Left forelimb (tissue), 1 donor: ENCODE measurements around the gene ERC2.

Experiments
- DNase-seq: peaks from one replicate; pipeline ENCODE4 v3.0.0-alpha.2; 2018; ENCODE audit warnings: low spot score

ERC2 gene

DNA sequence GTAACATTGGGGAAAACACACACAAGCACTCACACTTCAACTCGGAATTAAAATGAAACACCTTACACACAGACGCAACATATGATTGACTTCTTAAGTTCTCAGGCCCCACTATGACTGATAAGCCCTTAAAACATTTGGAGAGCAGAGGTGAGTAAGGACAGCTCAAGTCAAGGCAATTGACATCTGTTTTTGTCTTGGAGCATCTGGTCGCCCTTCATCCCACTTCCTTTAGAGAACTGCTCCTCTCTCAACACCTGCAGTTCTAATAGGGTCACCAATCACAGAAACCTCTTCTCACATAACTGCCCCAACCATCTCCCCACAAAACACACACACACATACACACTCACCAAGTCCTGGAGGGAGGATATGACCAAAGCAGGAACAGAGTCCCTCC is 43.4 kb downstream of the ERC2 start:
- no peak for DNase-seq

DNA sequence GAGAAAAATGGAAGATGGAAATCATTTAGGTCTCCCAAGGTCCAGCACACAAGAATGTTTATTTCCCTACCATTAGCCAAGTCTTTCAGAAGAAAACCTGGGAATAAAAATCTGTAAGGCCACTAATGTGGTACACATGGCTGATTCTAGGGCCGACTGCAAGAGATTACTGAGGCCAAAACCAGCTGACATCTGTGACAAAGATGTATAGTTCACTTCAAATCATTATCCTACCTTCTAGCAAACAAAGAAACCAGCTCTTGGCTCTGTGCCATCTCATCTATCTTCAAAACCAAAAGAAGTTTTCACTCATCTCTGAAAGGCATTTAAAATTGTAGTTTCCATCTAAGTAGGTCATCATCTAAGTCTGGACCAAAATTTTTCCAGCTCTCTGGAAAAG is 43.9 kb downstream of the ERC2 start:
- no peak for DNase-seq

DNA sequence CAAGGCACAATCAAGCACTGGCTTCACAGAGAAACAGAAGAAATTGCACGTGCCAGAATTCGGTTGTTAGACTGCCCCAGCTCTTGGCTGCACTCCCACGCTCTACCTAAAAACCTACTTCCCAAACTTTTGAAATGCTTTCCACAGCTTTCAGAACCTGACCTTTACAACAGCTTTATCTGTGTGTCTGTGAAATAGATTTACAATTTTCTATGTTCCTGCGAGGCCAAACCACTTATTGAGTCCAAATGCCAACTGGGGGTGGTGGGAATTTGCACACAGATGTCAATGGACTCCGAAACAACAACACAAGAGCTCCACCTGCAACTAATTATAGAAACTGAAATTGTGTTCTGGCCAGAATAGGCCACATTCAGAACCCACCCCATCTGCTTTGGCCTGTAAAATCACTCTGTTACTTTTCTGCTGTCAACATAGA is 44.6 kb downstream of the ERC2 start:
- no peak for DNase-seq

DNA sequence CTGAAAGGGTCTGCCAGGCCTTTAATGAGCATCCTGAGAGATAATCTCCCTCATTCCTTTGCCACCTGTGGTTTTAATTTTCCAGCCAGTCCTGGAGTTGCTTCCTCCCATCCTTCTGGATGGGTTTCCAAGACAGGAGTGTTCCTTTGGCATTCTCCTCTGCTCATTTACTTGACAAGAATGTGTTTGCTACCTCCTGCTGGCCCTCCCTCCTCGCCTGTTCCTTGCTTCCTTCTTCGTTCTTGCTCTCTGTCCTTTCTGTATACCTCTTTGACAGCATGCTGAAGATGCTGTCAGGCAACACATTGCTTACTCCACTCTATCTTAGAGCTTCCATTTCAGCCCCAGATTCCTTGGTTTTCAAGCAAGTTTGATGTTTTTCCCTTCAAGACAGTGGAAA is 46.0 kb downstream of the ERC2 start:
- DNase-seq = no peak

DNA sequence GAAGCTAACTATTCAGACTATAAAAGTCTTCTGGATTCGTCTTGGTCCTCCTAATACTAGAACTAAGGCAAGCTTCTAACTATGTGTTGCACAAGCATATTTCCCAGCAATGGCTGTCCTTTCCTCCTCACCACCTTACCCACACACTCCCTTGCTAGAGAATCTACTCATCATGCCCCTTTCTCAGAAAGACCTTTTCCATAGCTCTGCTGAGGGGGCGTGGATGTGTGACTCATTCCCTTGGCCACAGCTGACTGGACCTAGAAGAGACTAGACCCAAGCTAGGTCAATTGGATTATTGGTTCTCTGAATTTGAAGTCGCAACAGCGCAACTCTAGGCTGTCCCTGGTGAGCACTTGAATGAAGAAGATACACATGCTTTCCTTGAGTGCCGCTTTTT is 47.1 kb downstream of the ERC2 start:
- DNase-seq = no peak

DNA sequence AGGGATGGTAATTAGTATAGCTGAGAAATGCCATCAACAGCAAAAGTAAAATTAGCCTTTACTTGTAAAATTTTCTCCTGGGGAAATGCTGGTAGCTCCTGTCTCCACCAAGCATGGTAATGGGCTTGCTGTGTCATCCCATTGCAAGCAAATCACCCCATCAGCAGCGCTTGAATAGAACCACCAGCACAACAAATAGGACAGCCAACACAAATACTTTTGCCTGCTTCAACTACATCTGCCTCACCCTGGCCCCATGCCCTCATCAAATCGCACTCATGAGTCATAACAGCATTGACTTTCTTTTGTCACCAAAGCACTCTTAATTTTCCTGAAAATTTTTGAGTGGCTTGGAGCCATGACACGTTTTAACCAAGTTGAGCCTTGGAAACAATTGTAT is 52.6 kb downstream of the ERC2 start:
- DNase-seq = no peak

DNA sequence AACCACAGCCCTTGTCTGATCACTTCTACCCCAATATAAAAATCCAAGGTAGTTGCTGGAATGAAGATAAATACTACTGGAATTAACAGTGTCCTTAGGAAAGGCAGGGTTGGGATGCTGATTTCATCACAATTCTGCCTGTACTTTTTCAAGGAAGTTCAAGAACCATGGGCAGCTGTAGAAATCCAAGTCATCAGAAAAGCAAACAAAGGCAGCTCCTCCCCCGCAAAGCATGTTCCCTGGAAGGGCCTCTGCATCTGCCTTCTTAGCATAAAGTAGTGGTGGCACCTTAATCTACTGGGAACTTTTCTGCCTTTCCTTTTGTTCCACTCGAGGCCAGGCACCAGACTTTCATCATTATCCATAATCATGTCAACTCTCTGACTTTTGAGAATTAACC is 54.4 kb downstream of the ERC2 start:
- DNase-seq = no peak

DNA sequence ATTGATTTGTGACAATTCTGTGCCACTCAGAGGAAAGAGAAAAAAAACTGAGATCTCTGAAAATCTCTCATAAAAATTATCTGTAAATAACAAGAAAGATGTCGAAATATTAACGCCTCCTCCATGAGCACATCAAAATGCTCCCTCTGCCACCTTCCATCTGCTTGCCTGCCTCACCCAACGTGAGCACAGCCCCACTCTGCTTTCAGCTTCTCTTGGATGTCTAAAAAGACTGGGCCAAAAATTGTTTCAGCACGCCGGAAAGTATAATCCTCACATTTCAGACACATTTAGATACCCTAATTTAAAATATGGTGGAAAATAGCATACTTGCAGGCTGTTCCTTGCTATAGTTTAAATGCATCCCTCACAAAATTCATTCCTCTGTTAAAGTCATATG is 57.1 kb downstream of the ERC2 start:
- no peak for DNase-seq

DNA sequence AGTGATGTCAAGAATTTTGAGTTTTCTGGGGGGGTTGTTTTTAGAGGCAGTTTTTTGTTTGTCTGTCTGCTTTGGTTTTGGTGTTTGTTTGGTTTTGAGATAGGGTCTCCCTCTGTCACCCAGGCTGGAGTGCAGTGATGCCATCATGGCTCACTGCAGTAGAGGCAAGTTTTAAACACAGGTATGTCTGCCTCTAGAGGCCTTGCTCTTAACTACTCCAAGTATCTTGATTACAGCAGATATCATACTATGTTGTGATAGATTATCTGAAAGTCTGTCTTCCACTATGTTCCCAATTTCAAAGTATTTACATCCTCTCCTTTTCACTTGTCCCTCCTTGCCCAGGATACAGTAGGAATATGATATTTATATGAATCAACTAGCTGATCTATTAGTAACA is 57.7 kb downstream of the ERC2 start:
- DNase-seq = no peak

DNA sequence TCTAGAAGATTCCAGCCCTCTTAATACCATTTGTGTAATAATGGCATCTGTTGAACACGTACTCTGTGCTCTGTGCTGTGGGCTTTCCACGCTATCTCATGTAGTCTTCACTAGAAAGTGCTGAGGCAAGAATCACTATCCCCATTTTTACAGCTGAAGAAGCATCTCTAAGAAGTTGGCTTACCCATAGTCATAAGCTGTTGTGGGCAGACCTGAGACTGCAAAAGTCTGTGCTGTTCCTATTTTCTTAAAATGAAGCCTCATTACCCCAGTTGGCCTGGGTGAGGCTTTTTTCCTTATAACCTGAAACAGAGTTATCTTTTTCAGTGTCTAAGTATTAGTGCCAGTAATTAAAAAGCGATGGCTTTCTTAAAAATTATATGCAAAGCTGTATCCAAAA is 58.5 kb downstream of the ERC2 start:
- no peak for DNase-seq

DNA sequence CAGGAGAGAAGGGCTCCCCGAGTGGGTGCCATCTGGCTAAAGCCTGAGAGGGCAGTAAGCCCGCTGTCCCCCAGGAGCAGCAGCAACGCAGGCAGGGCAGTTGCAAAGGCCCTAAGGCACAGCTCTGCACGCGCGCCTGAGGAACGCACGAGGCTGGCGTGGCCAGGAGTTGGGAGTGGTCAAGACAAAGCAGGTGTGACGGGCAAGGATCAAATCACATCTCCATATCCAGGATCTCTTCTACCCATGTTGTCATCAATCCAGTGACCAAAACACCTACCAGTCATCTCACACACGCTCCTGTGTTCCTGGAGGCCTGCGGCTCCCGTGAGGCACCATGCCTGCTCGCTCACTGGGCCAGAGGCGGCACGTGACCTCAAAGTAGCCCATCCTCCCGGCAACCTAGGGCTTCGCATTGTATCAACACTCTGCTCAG is 59.5 kb downstream of the ERC2 start:
- no peak for DNase-seq

DNA sequence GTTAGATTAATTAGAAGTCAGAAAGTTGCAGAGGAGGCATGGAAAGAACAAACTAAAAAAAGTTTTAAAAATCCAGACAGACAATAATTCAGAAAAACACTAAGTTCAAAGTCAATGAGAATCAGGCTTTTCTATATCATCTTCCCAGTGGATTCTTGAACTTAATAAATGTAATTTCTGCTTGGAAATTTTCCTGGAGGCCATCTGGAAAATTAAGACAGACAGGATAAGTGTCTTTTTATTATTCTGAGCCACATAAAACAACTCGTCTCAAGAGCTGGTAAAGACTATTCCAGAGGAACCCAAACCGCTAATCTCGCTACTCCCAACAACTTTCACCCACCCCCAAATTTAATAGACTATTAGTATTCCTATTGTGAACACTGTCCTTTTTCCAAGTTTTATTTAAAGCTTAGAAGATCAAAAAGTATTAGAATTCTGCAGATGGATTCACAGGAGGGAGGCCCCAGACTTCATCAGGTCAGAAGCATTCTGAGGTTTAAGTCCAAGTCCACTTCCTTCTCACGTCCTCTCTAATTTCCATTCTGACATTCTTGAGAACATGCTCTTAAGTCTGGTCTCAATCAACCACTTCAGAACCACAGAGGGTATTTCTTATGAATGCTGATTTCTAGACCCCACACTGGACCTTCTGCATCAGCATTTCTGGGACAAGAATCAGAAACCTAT is 61.3 kb downstream of the ERC2 start:
- DNase-seq = no peak

DNA sequence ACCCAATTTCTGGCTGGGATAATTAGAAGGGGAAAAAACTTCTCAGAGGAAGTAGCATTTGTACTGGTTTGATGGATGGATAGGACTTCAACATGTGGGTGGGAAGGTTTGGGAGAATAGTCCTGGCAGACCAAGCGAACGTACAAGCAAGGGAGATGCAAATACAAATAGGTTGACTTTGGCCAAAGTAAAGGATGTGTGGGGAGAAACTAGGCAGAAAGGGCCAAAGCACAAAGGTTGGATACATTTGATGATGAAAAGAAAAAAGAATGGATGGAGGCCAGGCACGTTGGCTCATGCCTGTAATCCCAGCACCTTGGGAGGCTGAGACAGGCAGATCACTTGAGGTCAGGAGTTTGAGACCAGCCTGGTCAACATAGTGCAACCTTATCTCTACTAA is 63.4 kb downstream of the ERC2 start:
- no peak for DNase-seq

DNA sequence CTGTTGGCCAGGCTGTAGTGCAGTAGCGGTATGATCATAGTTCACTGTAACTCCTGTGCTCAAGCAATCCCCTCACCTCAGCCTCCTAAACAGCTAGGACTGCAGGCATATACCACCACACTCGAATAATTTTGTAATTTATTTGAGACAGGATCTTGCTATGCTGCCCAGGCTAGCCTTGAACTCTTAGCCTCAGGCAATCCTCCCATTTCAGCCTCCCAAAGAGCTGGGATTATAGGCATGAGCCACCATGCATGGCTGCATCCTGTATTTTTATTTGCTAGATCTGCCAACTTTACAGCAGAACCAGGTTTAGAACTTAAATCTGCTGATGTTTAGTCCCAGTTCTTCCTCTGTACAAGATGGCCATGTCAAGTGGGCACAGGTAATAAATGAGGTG is 69.6 kb downstream of the ERC2 start:
- no peak for DNase-seq

DNA sequence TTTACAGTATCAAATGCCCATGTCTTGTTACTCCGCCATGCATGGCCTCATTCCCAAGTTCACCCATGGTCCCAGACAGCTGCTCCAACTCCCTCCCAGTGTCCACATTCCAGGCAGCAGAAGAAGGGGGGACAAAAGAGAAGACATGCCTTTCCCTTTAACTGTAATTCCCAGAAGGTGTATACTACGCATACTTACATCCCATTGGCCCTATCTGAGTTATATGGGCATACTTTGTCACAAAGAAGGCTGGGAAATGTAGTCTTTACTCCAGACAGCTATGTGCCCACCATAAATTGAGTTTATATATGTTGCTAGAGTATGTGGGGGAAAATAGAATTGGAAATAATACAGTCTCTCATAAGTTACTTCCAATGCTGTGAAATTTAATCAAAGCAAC is 70.5 kb downstream of the ERC2 start:
- no peak for DNase-seq

DNA sequence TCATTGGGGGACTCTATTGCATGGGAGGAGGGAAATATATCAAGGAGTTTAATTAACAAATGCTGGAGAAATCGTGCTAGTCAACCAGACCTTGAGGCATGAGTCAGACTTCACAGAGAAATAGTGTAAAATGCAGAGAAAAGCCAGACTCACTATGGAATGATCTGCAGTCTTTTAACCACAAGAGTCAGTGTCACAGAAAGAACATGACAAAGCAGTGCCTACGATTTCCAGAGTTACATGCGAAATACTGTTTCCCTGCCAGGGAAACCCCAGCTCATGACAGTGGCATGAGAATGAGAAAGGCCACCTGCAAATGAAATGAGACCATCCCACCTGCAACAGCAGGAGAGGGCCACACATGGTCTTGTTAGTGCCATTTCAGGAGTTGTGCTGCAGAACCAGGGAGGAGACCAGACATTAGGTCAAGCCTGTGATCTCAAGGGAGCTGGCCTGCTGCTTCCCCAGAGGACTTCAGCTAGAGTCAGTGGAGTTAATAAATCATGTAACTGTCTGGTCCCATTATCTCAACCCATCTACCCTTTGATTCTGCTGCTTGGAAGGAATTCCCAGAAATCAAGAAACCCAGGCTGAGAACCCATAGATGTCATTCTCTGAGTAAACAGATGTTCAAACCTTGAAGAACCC is 79.0 kb downstream of the ERC2 start:
- DNase-seq = no peak

DNA sequence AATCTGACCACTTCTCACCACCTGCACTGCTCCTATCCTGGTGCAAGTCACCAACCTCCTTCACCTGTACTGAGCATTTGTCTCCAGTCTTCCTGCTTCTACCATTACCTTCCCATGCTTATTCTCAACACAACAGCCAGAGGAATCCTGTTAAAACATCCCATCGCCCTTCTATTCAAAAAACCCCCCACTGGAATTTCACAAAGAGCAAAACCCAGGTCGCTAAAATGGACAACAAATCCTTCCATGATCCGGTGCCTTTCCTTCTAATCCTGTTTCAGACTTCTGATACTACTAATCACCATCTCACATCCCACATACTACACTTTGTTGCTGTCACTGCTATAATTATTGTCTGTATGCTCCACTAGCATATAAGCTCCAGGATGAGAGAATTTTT is 85.2 kb downstream of the ERC2 start:
- DNase-seq = no peak

DNA sequence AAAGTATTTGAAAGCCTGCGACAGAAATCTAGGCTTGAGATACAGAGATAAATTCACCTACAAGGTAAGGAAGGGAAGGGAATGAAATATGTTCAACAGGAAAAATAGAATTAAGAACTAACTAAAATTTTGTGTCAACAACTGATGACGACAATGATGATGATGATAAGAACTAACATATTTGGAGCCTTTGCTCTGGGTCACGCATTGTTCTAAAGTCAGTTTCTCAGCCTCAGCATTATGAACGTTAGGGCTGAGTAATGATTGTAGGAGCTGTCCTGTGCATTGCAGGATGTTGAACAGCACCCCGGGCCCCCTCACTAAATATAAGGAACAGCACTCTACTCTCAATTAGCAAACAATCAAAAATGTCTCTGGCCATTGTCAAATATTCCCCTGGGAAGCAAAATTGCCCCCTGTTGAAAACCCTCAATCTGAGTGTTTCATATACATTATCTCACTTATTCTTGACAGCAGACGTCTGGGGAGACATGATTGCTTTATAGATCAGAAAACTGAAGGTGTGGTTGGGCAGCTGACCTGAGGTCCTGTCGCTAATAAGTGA is 88.5 kb downstream of the ERC2 start:
- no peak for DNase-seq

DNA sequence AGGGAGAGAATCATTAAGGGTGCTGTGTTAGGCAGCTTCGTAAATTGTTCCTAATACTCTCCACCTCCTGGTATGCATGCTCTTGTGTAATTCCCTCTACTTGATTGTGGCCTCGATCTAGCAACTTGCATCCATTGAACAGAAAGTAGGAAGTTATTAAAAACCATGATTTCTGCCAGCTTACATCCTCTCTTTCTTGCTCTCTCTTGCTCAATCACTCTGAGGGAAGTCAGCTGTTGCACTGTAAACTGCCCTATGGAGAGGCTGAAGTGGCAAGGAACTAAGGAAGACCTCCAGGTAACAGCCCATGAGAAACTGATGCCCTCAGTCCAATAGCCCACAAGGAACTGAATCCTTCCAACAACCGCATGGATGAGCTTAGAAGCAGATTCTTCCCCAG is 92.6 kb downstream of the ERC2 start:
- no peak for DNase-seq

DNA sequence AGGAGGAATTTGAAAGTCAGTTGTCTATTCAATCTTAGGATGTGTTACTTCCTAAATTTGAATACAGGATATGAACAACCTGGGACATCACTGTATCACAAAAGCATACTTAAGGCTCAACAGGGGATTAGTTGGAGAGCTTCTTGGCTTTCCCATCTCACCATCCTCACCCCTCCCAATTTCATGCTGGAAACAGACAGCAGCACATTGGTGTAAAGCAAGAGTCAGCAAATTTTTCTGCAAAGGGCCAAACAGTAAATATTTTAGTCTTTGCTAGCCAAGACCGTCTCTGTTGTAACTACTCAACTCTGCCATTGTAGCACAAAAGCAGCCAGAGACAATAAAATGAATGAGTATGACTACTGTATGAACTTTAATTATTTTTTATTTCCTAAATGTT is 94.9 kb downstream of the ERC2 start:
- DNase-seq = no peak

DNA sequence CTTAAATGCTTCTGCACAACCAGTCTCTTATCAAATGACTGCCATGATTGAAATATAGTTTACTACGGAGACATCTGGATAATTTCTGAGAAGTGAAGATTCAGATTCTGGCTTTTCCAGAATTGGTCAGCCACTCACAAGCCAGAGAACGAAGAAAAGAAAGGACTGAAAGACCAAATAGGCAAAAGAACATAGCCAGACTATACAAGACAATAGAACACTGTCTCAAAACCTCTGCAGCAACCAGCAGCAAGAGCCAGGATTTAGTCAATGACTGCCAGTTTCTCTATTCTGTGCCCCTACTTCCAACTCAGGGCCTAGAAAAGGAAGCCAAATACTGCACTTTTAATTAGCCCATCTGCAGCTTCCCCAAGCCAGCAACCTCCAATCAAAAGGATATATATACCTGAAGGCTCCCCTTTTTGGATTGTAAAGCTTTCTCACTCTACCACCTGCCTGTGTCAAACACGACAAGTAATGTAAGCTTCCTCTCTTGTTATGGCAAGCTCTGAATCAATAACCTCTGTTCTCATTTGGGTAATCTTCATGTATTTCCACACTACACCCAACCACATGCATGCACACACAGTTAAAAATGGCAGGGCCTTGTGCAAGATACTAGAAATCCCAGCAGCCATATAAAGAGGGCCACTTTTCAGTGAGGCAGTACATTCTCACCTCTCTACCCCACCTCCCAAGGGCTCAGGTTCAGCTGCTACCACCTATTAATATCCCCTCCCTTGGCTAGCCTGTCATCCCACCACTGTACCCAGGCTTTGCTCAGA is 97.1 kb downstream of the ERC2 start:
- DNase-seq = no peak

DNA sequence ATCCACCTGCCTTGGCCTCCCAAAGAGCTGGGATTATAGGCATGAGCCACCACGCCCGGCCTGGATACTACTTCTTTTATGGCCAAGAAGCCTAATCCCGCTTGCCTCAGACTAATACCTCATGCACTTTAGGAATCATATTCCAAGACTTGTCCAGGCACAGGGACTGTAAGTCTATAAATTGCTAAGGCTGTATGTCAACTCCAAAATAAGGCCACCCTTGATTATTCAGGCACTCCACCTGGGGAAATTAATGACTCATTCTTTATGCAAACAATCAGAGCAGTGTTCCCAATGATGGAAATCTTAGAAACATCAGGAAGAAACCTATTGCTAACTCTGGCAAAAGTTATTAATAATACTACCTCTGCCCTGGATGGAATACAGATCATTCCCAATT is 98.4 kb downstream of the ERC2 start:
- no peak for DNase-seq

DNA sequence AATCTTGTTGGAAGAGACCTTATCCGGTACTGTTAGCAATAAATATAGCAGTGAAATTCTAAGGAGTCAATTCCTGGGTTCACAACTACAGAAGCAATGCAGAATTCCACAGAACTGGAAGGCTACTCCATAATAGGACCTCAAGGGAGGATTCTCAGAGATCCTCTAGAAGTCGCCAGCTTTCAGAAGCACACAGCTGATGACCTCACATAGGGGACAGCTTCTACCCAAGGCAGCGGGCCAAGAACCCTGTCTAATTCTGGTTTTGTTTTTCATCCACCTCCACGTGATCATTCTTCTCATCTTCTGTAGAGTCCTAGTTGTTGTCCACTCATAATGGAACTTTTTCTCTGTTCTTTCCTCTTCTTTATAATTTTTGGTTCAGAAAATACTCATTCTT is 99.4 kb downstream of the ERC2 start:
- no peak for DNase-seq
